Sciatic nerve (tissue), 2 donors: Measurements from ENCODE around the gene SLC6A13. TPM values are rescaled to one million over a fixed set of nuclear protein-coding genes. Genes with fewer than 3 reads are reported as not detected.
"Not testable (repeated sequence)": the region's sequence is repeated elsewhere in the genome, so short reads cannot be mapped to it uniquely, and the experiment has no call there.

Experiments
- ATAC-seq: fragments of 200-7000 bp; cut with Tn5 transposase; one replicate; pipeline ENCODE4 v1.9.1; 2020; ENCODE audit warnings: mild to moderate bottlenecking, moderate library complexity
- DNase-seq: peaks from one replicate; pipeline ENCODE4 v3.0.0-alpha.2; 2020; ENCODE audit warnings: low spot score
- intact Hi-C: fragments of 100-400 bp; cut with DNase I; formaldehyde crosslinking; loops from one replicate; pipeline ENCODE4 v1.14.2; 2022
- total RNA-seq: library from RNA; stranded (reverse); fragmentation: NEBNext Ultra II Directional; extraction: Animal tissue kit (Norgen Biotek cat#: 25700); gene quantifications from one replicate; pipeline ENCODE4 v1.2.1, GENCODE V29; 2021
- donor health status: DM: no; HTN: no; CAD: no.
- donor health status: DM: no; HTN: no; CAD: no.

Gene SLC6A13
- total RNA-seq, 1 donor from 2014 or later: 0.85 TPM

DNA sequence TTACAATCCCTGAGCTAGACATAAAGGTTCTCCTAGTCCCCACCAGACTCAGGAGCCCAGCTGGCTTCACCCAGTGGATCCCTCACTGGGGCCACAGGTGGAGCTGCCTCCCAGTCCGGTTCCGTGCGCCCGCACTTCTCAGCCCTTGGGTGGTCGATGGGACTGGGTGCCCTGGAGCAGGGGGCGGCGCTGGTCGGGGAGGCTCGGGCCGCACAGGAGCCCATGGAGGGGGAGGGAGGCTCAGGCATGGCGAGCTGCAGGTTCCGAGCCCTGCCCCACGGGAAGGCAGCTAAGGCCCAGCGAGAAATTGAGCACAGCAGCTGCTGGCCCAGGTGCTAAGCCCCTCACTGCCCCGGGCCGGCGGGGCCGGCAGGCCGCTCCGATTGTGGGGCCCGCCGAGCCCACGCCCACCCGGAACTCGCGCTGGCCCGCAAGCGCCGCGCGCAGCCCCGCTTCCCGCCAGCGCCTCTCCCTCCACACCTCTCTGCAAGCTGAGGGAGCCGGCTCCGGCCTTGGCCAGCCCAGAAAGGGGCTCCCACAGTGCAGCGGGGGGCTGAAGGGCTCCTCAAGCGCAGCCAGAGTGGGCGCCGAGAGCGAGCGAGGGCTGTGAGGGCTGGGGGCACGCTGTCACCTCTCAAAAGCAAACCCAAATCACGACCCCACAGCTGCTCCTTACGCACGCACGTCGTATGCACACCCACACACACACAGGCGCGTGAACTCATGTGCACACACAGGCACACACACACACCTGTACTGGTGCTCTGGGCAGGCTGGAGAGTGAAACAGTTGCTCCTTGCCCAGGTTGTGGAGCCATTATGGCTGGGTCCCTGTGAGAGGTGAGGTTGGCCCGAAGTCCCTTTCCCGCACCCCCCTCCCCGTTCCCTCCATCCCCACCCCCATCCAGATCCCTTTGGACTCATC lies 74.4 kb downstream of the SLC6A13 start:
- intact Hi-C loops, DNase-seq, ATAC-seq: not testable (repeated sequence)

DNA sequence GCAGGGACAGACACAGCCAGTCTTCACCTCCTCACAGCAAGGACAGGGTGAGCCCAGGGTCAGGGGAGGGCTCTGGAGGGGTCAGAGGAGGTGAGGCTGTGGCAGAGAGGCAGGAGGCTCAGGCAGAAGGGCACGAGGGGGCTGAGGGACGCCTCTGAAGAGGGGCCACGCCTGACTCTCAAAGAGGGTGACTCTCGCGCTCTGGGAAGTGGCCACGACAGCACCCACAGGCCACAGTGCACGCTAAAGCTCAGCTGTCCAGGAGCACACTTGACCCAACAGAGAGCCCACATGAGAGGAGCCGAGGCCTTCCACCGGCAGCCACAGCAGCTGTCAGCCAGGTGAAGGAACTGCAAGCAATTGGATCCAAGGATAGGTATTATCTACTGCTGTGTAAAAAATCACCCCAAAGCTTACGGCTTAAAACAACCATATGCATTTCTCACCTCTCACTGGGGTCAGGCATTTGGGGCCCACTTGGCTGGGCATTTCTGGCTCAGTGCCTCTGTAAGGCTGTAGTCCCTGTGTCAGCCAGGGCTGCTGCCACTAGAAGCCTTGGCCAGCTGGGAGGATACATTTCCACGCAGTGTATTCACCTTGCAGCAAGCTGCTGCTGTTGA lies 76.5 kb downstream of the SLC6A13 start:
- no peak for ATAC-seq
- no peak for DNase-seq
- intact Hi-C loops: no loop called here

DNA sequence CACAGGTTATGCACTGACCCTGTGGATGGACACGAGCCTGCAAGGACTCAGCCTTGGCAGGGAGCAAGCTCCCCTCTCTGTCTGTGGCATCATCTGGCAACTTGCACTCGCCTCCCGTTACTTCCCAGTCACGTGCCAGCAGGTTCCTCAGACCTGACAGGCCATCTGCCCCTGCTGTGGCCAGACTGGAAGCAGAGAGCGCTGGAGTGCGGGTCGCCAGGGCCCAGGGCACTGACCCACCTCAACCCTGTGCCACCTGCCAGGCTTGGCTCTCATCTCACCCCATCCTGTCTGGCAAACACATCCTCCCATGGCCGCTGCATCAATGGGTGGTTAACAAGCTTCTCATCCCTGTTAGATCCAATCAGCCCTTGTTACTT lies 77.1 kb downstream of the SLC6A13 start:
- ATAC-seq: no peak
- intact Hi-C loops: no loop called here
- no peak for DNase-seq

DNA sequence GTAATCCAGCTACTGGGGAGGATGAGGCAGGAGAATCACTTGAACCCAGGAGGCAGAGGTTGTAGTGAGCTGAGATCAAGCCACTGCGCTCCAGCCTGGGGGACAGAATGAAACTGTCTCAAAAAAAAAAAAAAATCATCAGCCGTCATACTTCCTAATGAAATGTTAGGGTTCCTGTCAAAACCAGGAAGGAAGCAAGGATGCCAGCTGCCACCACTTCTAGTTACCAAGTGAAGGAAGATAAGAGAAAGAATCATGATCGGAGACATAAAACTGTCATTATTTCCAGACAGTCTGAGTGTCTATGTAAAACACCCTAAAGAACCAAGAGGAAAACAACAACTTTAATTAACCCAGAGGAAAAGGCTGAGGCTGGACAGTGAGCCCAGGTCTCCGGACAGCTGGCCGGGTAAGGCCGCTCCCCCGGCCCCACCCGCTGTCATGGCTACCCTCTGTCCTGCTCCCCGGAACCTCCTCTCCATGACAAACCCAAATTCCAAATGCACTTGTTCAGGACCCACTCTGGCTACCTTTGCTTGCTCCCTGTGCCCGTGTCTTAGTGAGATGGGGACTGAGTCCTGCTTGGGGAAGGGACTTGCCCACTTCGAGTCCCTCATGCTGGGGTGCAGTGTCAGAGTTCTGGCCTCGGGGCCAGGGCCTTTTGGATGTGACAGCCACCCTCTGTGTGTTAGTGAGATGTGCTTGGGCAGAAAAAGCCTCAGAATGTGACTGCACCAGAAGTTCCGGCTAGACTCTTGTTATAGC lies 77.6 kb downstream of the SLC6A13 start:
- intact Hi-C loops: no loop called here
- DNase-seq (no peak), ATAC-seq (no peak)

DNA sequence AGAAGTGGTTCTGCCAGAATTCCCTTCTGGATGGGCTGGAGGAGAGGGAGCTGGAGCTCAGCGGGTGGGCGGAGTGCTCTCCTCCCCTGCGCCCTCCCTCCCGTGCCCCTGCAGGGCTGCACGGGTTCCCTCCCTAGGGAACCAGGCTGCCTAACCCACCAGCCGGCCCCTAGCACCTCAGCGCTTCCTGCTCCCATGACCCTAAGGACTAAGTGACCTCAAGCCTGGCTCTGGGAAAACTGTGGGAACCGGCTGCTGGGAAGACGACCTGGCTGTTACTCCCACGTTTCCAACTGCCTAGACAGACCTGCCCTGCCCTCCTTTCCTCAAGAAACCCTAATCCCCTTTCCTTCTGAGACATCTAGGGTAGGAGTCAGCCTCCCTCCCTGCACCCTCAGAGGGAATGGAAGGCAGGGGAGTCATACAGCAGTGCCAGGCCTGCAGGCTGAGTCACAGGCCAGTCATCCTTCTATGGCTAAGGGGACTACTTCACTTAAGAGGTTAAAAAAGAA lies 80.2 kb downstream of the SLC6A13 start:
- intact Hi-C loops: no loop called here
- ATAC-seq: no peak

DNA sequence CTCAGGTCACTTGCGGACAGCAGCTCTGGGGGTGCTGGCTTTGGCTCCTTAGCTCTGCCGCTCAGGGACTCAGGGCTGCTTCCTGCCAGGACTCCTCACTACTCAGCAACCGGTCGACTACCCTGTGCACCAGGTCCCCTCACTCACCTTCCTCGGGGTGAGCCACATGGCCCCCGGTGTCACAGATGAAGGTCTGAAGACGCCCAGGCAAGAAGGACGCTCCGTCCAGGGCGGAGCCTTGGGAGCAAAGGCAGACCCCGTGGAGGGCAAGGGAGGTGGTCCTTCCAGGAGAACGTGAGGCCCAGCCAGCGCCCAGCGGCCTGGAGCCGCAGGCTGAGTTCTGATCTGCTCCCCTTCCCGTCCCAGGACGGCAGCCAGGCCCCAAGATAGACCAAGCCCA lies 80.7 kb downstream of the SLC6A13 start:
- intact Hi-C loops: no loop called here
- DNase-seq (no peak), ATAC-seq (no peak)

More for the DNA sequence above, 80.2 kb downstream of the SLC6A13 start:
- no peak for DNase-seq

DNA sequence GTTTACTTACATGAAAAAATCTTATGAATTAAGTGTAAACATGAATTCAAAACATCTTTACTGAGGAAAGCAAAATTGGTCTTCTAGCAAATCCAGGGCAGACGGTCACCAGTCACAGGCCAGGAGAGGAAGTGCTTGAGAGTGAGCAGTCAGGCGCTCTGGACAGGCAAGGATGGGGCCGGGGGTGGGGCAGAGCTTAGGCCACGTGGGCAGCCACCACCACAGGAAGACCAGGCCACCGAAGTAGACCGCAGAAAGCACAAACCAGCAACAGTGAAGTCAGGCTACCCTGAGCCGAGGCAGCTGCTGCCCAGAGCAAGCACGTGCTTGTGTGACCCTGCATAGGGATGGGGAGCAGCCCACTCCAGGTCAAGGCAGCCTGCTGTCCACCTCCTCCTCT lies 82.2 kb downstream of the SLC6A13 start:
- ATAC-seq (peak; percentile 69), DNase-seq (no peak)
- intact Hi-C loops: no loop called here

DNA sequence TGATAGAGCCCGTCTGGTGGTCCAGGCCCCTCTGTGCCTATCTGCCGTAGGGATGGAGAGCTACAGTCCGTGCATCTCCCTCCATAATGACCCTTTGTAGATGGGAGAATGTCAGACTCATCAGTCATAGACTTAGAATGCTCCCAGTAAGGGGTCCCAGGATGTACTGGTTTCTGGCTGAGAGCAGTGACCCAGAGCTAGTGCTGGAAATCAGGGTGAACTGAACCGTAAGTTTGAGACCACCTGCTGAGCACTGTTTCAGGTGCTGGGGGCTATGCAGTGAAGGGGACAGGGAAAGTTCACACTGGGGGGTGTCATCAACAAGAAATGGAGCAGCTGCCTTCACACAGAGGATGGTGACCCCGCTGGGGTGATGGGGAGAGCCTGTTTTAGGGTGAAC lies 82.8 kb downstream of the SLC6A13 start:
- DNase-seq (no peak), ATAC-seq (no peak)
- intact Hi-C loops: no loop called here

DNA sequence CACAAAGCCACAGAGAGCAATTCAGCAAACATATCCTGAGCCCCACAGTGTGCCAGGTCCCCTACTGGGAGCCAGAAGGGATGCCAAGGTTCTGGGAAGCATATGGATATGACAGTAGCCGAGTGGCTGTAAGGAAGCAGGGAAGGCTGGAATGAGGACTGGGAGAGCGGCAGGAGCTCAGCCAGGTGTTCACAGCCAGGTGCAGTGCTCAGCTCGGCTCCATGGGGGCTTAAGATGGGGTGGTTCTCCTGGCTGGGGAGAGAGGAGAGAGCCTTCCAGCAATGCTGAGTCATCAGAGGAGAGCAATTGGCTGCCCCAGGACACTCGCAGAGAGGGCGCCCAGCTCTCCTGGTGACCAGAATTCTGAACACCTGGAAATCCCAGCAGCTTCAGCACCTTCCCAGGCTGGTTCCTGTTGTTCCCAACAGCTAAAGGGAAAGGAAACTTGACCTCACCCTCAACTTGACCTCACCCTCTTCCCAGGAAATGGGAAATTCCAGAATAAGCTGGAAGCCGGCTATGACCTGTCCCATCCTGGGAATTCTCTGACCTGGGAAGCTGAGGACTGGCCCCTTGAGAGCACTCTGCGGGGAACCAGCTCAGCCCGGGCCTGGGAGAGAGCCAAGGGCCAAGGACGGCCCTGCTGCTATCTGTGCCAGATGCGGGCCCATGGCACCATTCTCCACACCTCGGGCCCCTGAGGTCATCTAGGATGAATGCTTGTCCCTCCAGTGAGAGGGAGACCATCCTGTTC lies 83.3 kb downstream of the SLC6A13 start:
- DNase-seq (no peak), ATAC-seq (no peak)
- intact Hi-C loops: no loop called here

DNA sequence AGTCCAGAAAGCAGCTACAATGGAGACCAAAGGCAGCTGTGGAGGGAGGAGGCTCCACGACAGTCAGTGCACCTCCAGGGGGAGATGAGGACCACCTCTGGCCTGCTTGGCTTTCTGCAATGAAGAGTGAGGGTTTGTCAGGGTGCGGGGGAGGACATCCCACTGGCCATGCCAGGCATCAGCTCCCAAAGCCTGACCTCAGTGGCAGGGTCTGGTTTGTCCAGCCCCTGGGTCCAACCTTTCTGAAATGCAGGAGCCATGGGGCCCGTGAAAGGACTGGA lies 83.9 kb downstream of the SLC6A13 start:
- intact Hi-C loops: no loop called here
- DNase-seq: no peak
- no peak for ATAC-seq

DNA sequence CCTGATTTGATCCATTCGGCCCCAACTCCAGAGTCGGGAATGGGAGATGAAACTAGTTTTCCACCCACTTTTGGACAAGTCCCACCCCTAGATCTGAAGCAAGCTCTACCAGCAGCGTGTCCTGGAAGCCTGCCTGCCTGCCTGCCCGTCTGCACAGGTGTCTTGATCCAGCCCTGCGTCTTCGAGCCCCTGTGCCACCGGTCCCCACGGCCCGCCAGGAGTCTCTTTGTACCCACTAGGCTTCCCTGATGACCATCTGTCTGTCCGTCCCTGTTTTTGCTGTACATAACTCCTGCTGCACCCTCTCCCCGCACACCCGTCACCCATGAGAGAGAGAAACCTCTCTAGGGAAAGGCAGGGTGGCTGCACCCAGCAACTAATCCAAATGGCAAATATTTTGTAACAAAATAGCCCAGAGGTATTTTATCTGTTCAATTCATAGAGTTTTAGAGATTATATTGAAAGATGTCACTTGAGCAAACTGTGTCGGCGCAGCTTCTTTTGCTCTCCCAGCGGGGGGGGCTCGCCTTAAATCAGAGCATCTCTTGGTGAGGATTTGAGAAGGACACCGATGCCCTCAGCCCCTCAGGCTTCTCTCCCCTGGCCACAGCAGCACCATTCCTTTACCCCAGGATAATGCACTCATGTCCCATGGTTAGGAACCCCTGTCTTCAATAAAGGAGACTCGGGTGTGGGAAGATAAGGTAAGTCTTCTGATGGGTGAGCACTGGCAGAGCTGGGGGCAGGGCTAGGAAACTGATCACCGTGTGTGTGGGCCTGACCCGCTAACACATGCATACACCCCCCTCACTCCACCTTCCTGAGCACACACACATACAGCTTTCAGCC lies 84.4 kb downstream of the SLC6A13 start:
- DNase-seq (no peak), ATAC-seq (no peak)
- intact Hi-C loops: no loop called here

DNA sequence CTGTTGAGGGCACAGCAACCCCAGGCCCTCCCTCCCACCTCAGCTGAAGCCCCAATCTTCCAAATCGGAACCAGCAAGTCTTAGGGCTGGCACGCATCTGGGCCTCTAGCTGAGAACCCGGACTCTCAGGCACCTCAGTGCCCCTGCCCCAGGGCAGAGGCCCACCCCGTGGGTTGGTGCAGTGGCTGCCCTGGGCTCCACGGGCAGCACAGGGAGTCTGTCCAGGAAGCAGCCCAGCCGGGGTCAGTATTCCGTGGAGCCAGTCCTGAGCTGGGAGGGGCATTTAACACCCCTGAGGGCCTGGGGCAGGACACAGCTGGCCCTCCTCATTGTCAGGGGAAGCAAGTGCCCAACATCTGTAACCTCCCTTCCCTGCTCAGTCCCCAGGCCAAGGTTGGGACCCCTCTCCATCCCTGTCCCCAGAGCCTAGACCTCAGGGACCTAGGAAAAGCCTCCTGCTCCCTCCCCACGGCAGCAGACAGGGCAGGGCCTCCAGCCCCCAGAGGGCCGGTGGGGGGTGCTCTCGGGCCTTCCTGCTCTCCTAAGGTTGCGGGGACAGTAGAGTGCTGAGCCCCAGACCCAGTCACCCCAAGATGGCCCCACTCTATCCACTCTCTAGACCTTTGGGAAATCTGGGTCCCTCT lies 85.2 kb downstream of the SLC6A13 start:
- no peak for DNase-seq
- intact Hi-C loops: no loop called here
- ATAC-seq: no peak

DNA sequence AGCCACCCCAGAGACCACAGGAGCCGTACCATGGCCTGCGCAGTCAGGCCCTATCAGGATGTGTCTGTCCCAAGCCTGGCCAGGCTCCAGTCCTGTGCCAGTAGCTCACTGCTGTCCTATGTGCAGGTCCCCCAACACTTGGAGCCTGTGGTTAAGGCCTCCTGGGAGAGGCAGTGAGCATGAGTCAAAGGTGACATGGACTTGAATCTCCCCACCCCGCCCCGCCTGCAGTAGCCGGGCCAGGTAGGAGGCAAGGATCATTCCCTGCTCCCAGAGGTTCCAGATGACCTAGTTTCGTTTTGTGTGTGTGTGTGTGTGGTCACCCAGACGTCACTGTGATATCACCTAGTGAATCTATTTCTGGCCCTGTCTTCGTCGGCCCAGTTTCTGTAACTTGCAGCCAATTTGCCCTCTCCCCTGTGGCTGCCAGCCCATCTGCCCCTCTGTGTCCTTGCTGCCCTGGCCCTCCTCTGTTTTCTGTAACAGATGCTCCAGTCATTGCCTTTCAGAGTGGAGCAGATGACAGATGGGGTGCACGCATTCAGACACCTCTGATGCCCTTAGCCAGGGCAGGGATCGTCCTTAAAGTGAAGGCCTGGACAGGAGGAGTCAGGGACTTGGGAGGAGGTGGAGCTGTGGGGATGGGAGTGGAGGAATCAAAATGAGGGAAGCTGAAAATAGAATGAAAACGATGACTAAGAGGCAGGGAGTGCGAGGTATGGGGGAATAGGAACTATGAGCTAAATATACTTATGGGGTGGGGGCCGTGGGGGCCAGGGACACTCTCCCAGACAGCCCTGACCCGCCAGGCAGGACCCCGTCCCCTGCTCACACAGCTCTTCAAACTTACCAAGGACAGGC lies 86.1 kb downstream of the SLC6A13 start:
- ATAC-seq (peak; percentile 44), DNase-seq (no peak)
- intact Hi-C loops: no loop called here

DNA sequence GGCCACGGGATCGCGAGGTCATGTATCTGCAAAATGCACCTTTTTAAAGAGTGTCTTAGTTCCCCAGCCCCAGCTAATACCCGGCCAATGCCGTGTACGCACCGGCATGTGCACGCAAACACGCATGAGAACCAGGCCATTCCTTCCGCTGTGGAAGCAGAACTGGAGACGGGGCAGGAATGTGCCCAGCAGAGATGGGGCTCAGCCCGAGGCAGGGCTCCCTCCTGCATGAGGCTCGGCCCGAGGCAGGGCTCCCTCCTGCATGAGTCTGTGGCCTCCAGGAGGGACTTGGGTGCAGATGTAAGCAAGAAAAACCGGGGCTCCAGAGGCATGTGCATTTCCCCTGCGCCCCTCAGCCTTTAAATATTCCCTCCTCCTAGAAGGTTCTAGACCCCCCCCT lies 86.9 kb downstream of the SLC6A13 start:
- ATAC-seq (no peak), DNase-seq (no peak)
- intact Hi-C loops: no loop called here

DNA sequence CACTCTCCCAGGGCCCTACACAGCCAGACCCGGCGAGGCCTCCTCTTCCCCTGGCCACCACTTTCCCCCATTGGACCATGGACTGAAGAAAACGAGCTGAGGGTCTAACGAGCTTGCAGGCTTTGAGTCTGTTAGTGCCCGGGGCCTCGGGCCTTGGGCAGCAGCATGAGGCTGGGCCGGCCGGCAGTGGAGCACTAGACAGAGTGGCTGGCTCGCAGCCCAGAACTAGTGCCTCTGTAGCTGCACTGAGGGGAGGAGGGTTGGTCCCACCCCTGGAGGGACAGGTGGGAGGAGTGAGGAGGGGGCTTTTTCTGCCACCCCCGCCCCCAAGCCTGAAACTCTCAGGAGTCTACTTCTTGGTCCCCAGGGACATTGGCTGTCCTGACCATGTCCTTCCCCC lies 87.4 kb downstream of the SLC6A13 start:
- ATAC-seq: no peak
- no peak for DNase-seq
- intact Hi-C loops: no loop called here

DNA sequence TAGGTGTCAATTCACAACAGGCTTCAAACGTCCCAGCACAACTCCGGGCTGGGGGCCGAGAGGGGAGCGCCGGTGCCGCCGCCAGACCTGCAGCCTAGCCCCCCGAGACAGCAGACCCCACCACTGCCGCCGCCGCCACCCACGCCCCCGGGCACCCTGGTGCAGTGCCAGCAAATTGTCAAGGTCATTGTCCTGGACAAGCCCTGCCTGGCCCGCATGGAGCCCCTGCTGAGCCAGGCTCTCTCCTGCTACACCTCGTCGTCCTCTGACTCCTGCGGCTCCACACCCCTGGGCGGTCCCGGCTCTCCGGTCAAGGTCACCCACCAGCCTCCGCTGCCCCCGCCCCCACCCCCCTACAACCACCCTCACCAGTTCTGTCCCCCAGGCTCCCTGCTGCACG lies 88.0 kb downstream of the SLC6A13 start:
- no peak for DNase-seq
- intact Hi-C loops: no loop called here
- no peak for ATAC-seq

DNA sequence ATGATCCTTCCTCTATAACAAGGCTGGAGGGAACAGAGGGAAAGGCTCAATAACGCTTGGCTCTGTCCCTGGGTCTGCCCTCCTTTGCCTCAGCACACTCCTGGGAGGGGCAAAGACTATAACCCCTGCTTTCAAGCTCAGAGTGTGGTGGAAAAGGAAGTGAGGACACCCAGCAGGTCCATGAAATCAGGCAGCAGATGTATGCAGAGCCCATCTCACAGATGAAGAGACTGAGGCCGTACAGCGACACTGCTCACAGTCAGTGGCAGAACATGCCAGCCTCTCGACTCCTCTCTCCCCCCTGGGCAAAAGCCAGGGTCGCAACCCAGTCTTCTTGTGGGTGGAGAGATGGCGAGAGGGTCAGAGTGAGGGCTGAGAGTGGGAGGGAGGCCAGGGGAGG lies 88.5 kb downstream of the SLC6A13 start:
- ATAC-seq (no peak), DNase-seq (no peak)
- intact Hi-C loops: no loop called here
